Central memory CD8-positive, alpha-beta T cell (primary cell): ENCODE data around the gene GTF2H3.

Source experiments
- ATAC-seq: fragments of 150-1000 bp; cut with Tn5 transposase; replicated peaks from 2 replicates; pipeline ENCODE4 v1.10.0; 2022; ENCODE audit warnings: mild to moderate bottlenecking, moderate FRiP score, moderate number of reproducible peaks; ENCODE audit not compliant: poor library complexity, severe bottlenecking; ENCODE audit errors: extremely low read depth
- DNase-seq, 2 donors: peaks; one replicate each; pipeline ENCODE4 v3.0.0; 2021; ENCODE audit warnings: low spot score in 2 of 2
- H3K27ac Mint-ChIP-seq: one replicate; pipeline ENCODE4 v1.8.0; 2022; ENCODE audit warnings: low read depth, mild to moderate bottlenecking, moderate library complexity, mixed read lengths
- H3K27me3 Mint-ChIP-seq: one replicate; pipeline ENCODE4 v1.8.0; 2022; ENCODE audit warnings: mixed read lengths
- H3K36me3 Mint-ChIP-seq: one replicate; pipeline ENCODE4 v1.8.0; 2022; ENCODE audit warnings: mild to moderate bottlenecking, moderate library complexity, mixed read lengths; ENCODE audit not compliant: insufficient read depth
- H3K4me1 Mint-ChIP-seq: one replicate; pipeline ENCODE4 v1.8.0; 2022; ENCODE audit warnings: mixed read lengths
- H3K4me3 Mint-ChIP-seq: one replicate; pipeline ENCODE4 v1.8.0; 2022; ENCODE audit warnings: mild to moderate bottlenecking, moderate library complexity, mixed read lengths
- H3K9me3 Mint-ChIP-seq: one replicate; pipeline ENCODE4 v1.8.0; 2022; ENCODE audit warnings: mixed read lengths

The GTF2H3 gene

DNA sequence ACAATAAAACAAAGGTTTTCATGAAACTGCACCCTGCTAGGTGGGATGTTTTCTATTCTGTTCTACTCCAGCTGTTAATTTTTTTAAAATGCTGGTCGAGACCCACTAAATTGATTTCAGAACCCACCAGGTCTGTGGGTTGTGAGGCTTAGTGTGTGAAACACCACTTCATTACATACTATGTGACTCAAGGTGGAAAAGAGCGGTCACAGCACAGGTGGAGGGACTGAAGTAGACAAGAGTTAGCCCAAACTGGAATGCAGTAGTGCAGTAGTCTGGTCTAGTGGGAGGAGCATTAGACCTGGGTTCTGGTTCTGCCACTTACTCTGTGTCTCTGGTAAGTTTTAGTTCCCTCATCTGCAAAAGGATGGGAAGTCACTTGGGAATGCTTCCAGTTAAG is 19.5 kb upstream of the GTF2H3 start:
- Mint-ChIP-seq H3K36me3 (peaks cover 81% of the 10 kb centered on the region), H3K4me3 (no peak overlapping the region), H3K27ac (no peak overlapping the region), H3K27me3 (no peaks in the 10 kb centered on the region), H3K9me3 (no peaks in the 10 kb centered on the region), H3K4me1 (peaks cover 6% of the 10 kb centered on the region)
- no peak for DNase-seq
- ATAC-seq = no peak

DNA sequence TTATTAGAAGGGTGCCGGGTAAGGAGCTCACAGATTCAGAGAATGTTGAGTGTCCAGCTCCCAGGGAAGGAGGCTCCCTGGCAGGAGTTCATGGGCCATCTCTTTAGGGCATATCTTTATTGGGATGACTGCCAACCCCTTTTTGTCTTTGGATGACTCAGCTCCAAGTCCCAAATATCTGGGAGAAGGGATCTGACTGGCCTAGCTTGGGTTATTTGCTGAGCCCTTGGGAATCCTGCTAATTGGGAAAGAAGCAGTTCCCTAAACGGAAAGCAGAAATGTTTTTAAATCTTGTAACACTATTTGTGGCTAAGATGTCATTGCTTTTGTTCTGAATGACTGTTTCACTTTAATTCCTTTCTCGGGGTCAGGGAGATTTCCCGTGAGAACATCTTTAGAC is 19.1 kb upstream of the GTF2H3 start:
- no peak for ATAC-seq
- Mint-ChIP-seq H3K27me3 (no peaks in the 10 kb centered on the region), H3K27ac (no peak overlapping the region), H3K36me3 (peaks cover 81% of the 10 kb centered on the region), H3K4me3 (no peak overlapping the region), H3K4me1 (peaks cover 6% of the 10 kb centered on the region), H3K9me3 (no peaks in the 10 kb centered on the region)
- no peak for DNase-seq

- DNase-seq (no peak), ATAC-seq (no peak)
- Mint-ChIP-seq H3K9me3 (no peaks in the 10 kb centered on the region), H3K27ac (no peak overlapping the region), H3K36me3 (peaks cover 70% of the 10 kb centered on the region), H3K4me1 (peaks cover 6% of the 10 kb centered on the region), H3K27me3 (no peaks in the 10 kb centered on the region), H3K4me3 (no peak overlapping the region)
Measured at GRCh38 chr12:123617144-123617543, 16.5 kb upstream of the GTF2H3 start.

GRCh38 chr12:123617580-123617979 is 16.0 kb upstream of the GTF2H3 start:
- DNase-seq (no peak), ATAC-seq (no peak)
- Mint-ChIP-seq H3K27me3 (no peaks in the 10 kb centered on the region), H3K27ac (no peak overlapping the region), H3K36me3 (peaks cover 69% of the 10 kb centered on the region), H3K4me1 (peaks cover 6% of the 10 kb centered on the region), H3K4me3 (no peak overlapping the region), H3K9me3 (no peaks in the 10 kb centered on the region)

DNA sequence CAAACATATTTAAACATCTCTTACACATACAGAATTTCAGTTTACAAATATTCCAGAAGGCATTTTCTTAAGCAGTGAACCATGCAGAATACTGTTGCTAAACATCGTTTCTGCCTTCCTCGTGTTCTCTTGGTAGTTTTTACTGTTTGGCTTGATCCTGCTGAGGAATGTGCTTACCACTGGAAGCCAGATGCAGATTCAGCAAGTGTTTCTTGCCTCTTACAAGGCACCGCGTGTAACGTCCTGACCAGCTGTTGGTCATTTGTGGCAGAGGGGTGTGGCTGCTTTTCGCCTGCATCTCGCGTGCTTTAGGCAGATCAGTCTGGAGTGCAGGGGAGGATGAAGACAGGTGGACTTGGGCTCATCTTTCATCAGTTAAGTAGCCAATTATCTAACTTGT is 12.5 kb upstream of the GTF2H3 start:
- Mint-ChIP-seq H3K27ac (no peak overlapping the region), H3K4me3 (no peak overlapping the region), H3K4me1 (peaks cover 6% of the 10 kb centered on the region), H3K36me3 (peaks cover 68% of the 10 kb centered on the region), H3K27me3 (no peaks in the 10 kb centered on the region), H3K9me3 (no peaks in the 10 kb centered on the region)
- DNase-seq (no peak), ATAC-seq (no peak)

- Mint-ChIP-seq H3K36me3 (peaks cover 68% of the 10 kb centered on the region), H3K27ac (no peak overlapping the region), H3K9me3 (no peaks in the 10 kb centered on the region), H3K27me3 (no peaks in the 10 kb centered on the region), H3K4me1 (peaks cover 6% of the 10 kb centered on the region), H3K4me3 (no peak overlapping the region)
- ATAC-seq (no peak), DNase-seq (no peak)
Measured at GRCh38 chr12:123621619-123622530, 11.8 kb upstream of the GTF2H3 start.

GRCh38 chr12:123634142-123634561 is 523 bp downstream of the GTF2H3 start:
- Mint-ChIP-seq H3K36me3 (peaks cover 29% of the 10 kb centered on the region), H3K27me3 (no peaks in the 10 kb centered on the region), H3K9me3 (no peaks in the 10 kb centered on the region), H3K27ac (peak overlapping the region; percentile 99), H3K4me1 (peaks cover 33% of the 10 kb centered on the region), H3K4me3 (peak overlapping the region; percentile 99)
- ATAC-seq (no peak), DNase-seq (no peak)

- no peak overlapping the region for H3K4me3 Mint-ChIP-seq
Measured at GRCh38 chr12:123643911-123644310, 10.3 kb downstream of the GTF2H3 start.

DNA sequence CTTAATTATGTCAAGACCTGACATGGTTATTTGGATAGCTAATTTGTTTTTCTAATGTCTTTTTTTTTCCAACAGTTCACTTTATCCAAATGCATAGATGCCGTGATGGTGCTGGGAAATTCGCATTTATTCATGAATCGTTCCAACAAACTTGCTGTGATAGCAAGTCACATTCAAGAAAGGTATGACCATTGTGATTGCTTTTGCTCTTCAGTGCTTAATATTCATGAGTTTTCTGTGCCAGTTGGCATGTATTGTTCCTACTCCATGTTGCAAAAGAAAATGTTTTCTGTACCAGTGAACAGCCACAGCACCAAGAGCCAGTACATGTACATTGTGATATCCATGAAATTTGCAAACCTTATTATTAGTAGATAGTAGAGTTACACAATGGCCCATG is 11.8 kb downstream of the GTF2H3 start:
- Mint-ChIP-seq H3K4me1 (no peaks in the 10 kb centered on the region), H3K27me3 (no peaks in the 10 kb centered on the region), H3K36me3 (peaks cover 39% of the 10 kb centered on the region), H3K4me3 (no peak overlapping the region), H3K9me3 (no peaks in the 10 kb centered on the region), H3K27ac (no peak overlapping the region)
- no peak for DNase-seq
- ATAC-seq = no peak

More at GRCh38 chr12:123643911-123644310, 10.3 kb downstream of the GTF2H3 start:
- no peak for DNase-seq
- Mint-ChIP-seq H3K36me3 (peaks cover 31% of the 10 kb centered on the region), H3K27me3 (no peaks in the 10 kb centered on the region), H3K27ac (no peak overlapping the region), H3K9me3 (no peaks in the 10 kb centered on the region), H3K4me1 (no peaks in the 10 kb centered on the region)
- no peak for ATAC-seq

DNA sequence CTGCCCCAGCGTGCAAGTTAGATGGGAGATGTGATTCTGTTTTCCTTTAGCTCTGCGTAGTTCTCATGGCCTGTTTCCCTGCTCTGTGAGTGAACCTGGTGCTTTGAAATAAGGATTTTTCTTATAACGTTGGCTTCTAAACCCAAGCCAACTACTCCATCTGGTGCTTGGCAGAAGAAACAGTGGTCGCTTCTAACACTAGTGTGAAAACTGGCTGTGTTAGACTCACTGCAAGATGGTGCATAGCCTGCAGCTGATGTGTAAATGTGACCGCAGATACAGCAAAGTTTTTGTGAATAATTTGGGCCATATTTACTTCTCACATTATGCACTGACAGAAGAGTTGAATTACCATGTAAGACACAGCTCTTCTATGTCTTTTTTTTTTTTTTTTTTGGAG is 12.2 kb downstream of the GTF2H3 start:
- Mint-ChIP-seq H3K4me3 (no peak overlapping the region), H3K36me3 (peaks cover 39% of the 10 kb centered on the region), H3K27me3 (no peaks in the 10 kb centered on the region), H3K9me3 (no peaks in the 10 kb centered on the region), H3K27ac (no peak overlapping the region), H3K4me1 (no peaks in the 10 kb centered on the region)
- DNase-seq (no peak), ATAC-seq (no peak)

DNA sequence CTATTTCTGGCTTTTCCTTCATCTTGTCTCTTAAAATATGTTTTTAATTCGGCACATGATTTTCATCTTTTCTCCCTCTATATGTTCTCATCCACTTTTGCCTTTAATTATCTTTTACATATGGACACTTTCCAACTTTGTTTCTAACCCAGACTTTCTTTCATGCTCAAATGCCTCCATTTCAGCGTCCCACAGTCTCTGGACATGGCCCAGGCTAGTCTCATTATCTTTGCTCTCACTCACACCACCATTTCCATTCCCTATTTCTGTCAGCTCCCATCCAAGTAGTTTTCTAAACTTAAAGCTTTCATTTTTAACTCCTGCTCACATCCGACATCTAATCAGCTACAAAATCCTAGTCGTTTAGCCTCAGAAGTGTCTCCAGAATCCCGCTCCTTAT is 14.8 kb downstream of the GTF2H3 start:
- Mint-ChIP-seq H3K4me1 (no peaks in the 10 kb centered on the region), H3K27ac (no peak overlapping the region), H3K27me3 (no peaks in the 10 kb centered on the region), H3K9me3 (no peaks in the 10 kb centered on the region), H3K36me3 (peaks cover 44% of the 10 kb centered on the region), H3K4me3 (no peak overlapping the region)
- DNase-seq = no peak
- ATAC-seq = no peak

DNA sequence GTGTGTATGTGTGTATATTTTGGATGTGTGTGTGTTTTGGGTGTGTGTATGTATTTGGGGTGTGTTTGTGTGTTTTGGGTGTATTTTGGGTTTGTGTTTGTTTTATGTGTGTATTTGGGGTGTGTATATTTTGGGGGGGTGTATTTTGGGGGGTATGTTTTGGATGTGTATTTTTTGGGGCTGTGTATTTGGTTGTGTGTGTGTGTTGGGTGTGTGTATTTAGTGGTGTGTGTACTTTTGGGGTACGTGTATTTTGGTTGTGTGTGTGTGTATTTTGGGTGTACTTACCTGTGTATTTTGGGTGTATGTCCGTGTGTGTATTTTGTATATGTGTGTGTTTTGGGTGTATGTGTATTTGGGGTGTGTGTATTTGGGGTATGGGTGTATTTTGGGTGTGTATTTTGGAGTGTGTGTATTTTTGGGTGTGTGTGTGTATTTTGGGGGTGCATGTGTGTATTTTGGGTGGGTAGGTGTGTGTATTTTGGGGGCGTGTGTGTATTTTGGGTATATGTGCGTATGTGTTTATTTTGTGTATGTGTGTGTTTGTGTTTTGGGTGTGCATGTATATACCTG is 20.6 kb downstream of the GTF2H3 start:
- H3K4me3 Mint-ChIP-seq = no peak overlapping the region
- H3K36me3 Mint-ChIP-seq = peaks cover 31% of the 10 kb centered on the region
- no peak for DNase-seq
- no peak overlapping the region for H3K27ac Mint-ChIP-seq
- no peaks in the 10 kb centered on the region for H3K27me3 Mint-ChIP-seq
- H3K4me1 Mint-ChIP-seq = no peaks in the 10 kb centered on the region
- no peaks in the 10 kb centered on the region for H3K9me3 Mint-ChIP-seq
- no peak for ATAC-seq

DNA sequence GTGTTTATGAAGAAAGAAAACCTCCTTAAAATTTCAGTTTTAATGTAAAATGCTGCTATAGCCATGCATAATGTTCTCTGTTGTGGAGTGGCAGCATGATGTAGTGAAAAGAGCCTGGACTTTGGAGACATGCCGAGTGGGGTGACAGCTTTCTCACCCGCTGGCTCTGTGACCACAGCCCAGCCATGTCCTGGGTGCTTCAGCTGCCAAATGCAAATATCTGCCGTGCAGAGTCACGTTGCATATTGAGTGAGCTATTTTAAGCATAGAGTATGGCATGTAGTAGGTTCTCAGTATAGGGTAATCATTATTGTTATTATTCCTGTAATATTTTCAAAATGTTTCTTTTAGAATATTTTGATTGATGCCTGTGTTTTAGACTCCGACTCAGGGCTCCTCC is 21.8 kb downstream of the GTF2H3 start:
- no peak for DNase-seq
- no peak overlapping the region for H3K4me3 Mint-ChIP-seq
- H3K27ac Mint-ChIP-seq = no peak overlapping the region
- H3K9me3 Mint-ChIP-seq = no peaks in the 10 kb centered on the region
- peaks cover 27% of the 10 kb centered on the region for H3K36me3 Mint-ChIP-seq
- H3K4me1 Mint-ChIP-seq = no peaks in the 10 kb centered on the region
- H3K27me3 Mint-ChIP-seq = no peaks in the 10 kb centered on the region
- ATAC-seq = no peak
